ENCODE measurements around the gene GJA1. TPM values are rescaled to one million over a fixed set of nuclear protein-coding genes. Genes with fewer than 3 reads are reported as not detected.

Gene GJA1
- total RNA-seq, 1 experiment from 2014 or later = 528 TPM

GRCh38 chr6:121497970-121498375 is 62.5 kb downstream of the GJA1 start:
- no peak overlapping the region for H3K56ac ChIP-seq (ENCODE audit: insufficient read length, low read depth, low read length)
- no peak overlapping the region for H3T11ph ChIP-seq (ENCODE audit: low read length)
- H3K79me1 ChIP-seq (ENCODE audit: insufficient read depth, low read depth, low read length, poor library complexity, severe bottlenecking) = no peaks in the 10 kb centered on the region
- no peaks in the 10 kb centered on the region for H3K79me2 ChIP-seq (ENCODE audit: insufficient read depth, low read length)
- Mint-ChIP-seq H3K36me3 (ENCODE audit: insufficient read depth in 1 of 3, low read depth in 3 of 3) (no peaks in the 10 kb centered on the region), H3K27ac (no peak overlapping the region), H3K27me3 (ENCODE audit: low read depth) (no peaks in the 10 kb centered on the region), H3K9me3 (no peaks in the 10 kb centered on the region), H3K4me3 (no peak overlapping the region), H3K4me1 (peaks cover 4 to 9% of the 10 kb centered on the region in 2 experiments)
- no peak for DNase-seq
- H4K8ac ChIP-seq (replicated peaks; ENCODE audit: insufficient read length, low read depth, low read length) = no peak overlapping the region
- H3K23ac ChIP-seq (ENCODE audit: insufficient read length, low read depth, low read length) = no peak overlapping the region
- no peak overlapping the region for H2BK15ac ChIP-seq (ENCODE audit: low read depth, low read length)
- no peak overlapping the region for H2BK5ac ChIP-seq (ENCODE audit: insufficient read length, low read length)
- no peaks in the 10 kb centered on the region for H3K4me1 ChIP-seq (ENCODE audit: insufficient read depth, low read length)
- H4K5ac ChIP-seq (ENCODE audit: insufficient read length, low read depth, low read length) = no peak overlapping the region
- no peak overlapping the region for H3K4ac ChIP-seq (ENCODE audit: low read depth, low read length)
- H2BK12ac ChIP-seq (ENCODE audit: insufficient read length, low read depth, low read length) = no peak overlapping the region
- H2AK5ac ChIP-seq (ENCODE audit: insufficient read length, low read length) = no peak overlapping the region
- H3K23me2 ChIP-seq (ENCODE audit: insufficient read length, low read depth, low read length, poor library complexity, severe bottlenecking) = no peaks in the 10 kb centered on the region
- no peak overlapping the region for H3K27ac ChIP-seq (ENCODE audit: insufficient read length, low read depth, low read length)
- H3K9me3 ChIP-seq (ENCODE audit: control insufficient read depth, low read depth, low read length) = no peaks in the 10 kb centered on the region
- H3K9ac ChIP-seq (ENCODE audit: extremely low read depth, insufficient read length, low read length) = no peak overlapping the region
- H2BK120ac ChIP-seq (ENCODE audit: low read depth, low read length, poor library complexity, severe bottlenecking) = no peak overlapping the region
- TF ChIP-seq CTCF (conservative IDR thresholded peaks at IDR 0.05) = no peak
- no peak overlapping the region for H3K14ac ChIP-seq (ENCODE audit: insufficient read depth, low read length)
- no CpG with 5 or more reads among the region's 5 CpGs for WGBS (ENCODE audit: extremely low coverage, insufficient read length, low lambda C conversion rate)
- no peak overlapping the region for H2AFZ ChIP-seq (ENCODE audit: low read length)
- no peak overlapping the region for H3K4me2 ChIP-seq (ENCODE audit: insufficient read depth, insufficient read length, low read length)
- H4K91ac ChIP-seq (ENCODE audit: insufficient read length, low read depth, low read length) = no peak overlapping the region
- H4K20me1 ChIP-seq (ENCODE audit: control insufficient read depth, insufficient read depth, insufficient read length) = no peaks in the 10 kb centered on the region
- H2BK20ac ChIP-seq (ENCODE audit: low read depth, low read length, poor library complexity, severe bottlenecking) = no peak overlapping the region
- H3K18ac ChIP-seq (ENCODE audit: insufficient read length, low read depth, low read length) = no peak overlapping the region
- no peaks in the 10 kb centered on the region for H3K27me3 ChIP-seq (ENCODE audit: insufficient read depth, low read length)

All from H9 (cell line).